Lung microvascular endothelial cell (primary cell): ENCODE measurements around the gene CHST12. TPM values are rescaled to one million over a fixed set of nuclear protein-coding genes. Genes with fewer than 3 reads are reported as not detected.
"Not testable (repeated sequence)": the region's sequence is repeated elsewhere in the genome, so short reads cannot be mapped to it uniquely, and the experiment has no call there.

Experiments
- DNase-seq, 2 donors: peaks; one replicate each; pipeline versions ENCODE4 v3.0.0 to v3.0.0-alpha.2; 2010; ENCODE audit warnings: low read depth in 2 of 2
- total RNA-seq: library from RNA; depleted of rRNA; stranded (reverse); fragments of >200 nt; gene quantifications from 2 replicates; pipeline ENCODE4 v1.2.1, GENCODE V29; 2014

CHST12 gene
- total RNA-seq, 1 donor from 2014 or later = 3.8 TPM

DNA sequence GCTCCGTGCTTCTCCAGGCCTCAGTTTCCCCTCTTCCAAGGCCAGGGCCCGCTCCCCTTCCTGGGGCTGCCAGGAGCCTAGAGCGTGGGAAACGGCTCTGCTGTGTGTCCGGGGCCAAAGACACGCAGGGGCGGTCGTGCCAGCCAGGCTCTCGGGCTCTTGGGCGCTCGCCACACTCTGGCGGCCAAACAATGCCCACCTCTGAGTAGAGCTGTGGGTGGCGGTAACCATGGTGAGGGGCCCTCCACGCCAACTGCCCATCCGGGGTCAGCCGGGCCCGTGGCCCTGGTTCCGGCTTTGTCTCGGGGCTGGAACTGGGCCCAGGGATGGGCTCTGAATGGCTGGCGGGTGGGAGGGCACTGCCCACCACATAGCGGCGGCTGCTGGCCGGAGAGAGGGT lies 56.8 kb downstream of the CHST12 start:
- no peak for DNase-seq

DNA sequence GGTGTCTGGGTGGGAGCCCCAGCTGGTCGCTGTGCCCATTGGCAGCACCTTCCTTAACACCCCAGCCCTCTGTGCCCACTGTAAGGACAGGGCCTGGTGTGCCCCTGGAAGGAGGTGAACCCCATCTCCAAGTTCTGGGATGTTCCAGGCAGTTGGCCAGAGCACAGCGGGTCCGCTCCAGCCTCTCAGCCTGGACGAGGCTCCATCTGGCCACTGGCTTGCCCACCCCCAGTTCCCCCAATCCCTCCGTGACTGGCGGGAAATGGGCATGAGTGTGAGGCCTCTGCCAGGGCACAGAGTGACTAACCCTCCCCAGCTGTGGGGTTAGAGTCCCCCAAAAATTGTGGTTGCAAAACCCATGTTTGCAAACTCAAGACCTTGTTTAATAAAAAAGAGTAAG lies 57.2 kb downstream of the CHST12 start:
- DNase-seq = no peak

GRCh38 chr7:2461268-2462026 lies 58.0 kb downstream of the CHST12 start:
- DNase-seq = no peak

GRCh38 chr7:2462731-2463130 lies 59.3 kb downstream of the CHST12 start:
- no peak for DNase-seq

GRCh38 chr7:2465928-2466327 lies 62.5 kb downstream of the CHST12 start:
- DNase-seq = no peak

- DNase-seq = no peak
Measured at GRCh38 chr7:2466675-2467074, 63.3 kb downstream of the CHST12 start.

- DNase-seq = no peak
Measured at GRCh38 chr7:2468227-2468626, 64.8 kb downstream of the CHST12 start.

DNA sequence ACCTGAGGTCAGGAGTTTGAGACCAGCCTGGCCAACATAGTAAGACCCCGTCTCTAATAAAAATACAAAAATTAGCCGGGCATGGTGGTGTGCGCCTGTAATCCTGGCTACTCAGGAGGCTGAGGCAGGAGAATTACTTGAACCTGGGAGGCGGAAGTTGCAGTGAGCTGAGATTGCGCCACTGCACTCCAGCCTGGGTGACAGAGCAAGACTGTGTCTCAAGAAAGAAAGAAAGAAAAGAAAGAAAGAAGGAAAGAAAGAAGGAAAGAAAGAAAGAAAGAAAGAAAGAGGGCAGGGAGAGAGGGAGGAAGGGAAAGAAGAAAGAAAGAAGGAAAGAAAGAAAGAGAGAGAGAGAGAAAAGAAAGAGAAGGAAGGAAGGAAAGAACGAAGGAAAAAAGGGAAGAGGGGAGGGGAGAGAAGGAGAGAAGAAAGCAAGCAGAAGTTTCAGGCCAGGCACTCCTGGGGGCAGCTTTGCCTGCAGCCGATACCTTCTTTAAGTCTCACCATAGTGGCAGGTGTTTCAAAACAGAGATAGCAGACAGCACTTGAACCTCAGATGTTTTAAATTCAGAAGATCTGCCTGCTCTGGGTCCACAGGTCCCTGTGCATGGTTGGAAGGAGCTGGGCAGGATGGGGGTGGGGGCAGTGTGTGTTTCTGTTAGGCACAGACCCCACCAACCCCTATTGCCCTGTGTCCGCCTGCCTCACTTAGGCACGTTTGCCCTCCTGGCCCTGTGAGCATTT lies 66.2 kb downstream of the CHST12 start:
- DNase-seq = not testable (repeated sequence)

DNA sequence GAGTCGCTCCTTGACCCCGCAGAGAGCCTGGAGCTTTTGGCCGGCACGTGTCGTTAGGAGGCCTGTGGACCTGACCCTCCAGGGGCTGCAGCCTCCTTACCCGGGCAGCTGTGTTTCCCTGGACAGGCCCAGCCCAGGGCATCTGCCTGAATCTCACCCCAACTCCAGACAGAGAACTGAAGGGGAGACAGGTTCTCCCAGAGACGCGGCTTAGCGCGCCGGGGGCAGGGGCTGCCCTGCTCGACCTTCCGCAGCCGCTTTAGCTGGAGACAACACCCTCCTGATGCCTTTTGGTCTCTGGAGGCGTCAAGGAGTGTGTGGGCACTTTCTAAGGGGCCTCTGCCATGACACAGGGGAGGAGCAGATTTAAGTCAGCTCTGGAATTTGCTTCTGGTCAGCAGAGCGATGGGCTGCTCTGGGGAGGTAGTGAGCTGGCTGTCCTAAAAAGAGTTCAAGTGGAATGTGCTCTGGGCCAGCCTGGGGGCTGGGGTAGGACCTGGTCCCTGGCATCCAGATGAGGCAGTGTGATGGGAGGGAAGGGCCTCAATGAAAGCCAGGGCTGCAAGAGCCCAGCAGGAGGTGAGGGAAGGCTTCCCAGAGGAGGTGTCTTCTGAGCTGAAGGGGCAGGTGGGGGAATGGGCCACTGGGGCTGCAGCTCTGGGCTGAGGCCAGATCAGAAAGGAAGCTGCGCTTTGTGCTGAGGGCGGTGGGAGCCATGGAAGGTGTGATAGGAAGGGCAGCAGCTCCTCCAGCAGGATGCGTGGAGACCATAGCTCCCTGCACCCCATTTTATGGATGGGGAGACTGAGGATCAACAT lies 67.0 kb downstream of the CHST12 start:
- no peak for DNase-seq

GRCh38 chr7:2471022-2471329 lies 67.6 kb downstream of the CHST12 start:
- peak in 1 of 2 donors; percentile 31 for DNase-seq

GRCh38 chr7:2471396-2471795 lies 68.0 kb downstream of the CHST12 start:
- DNase-seq = peak; percentile 54 to 78

DNA sequence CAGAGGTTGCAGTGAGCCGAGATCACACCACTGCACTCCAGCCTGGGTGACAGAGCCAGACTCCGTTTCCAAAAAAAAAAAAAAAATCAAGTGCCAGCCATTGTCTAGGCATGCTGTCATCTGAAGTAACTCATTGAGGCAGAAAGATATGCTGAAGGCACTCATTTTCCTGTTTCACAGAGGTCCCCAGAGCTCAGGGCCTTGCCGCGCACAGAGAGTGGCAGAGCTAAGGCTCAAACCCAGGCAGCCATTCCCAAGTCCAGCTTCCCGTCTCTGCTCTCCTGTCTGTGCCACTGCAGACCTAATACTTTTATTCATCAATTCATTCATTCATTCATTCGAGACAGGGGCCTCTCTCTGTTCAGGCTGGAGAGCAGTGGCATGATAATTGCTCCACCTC lies 69.3 kb downstream of the CHST12 start:
- DNase-seq = no peak

DNA sequence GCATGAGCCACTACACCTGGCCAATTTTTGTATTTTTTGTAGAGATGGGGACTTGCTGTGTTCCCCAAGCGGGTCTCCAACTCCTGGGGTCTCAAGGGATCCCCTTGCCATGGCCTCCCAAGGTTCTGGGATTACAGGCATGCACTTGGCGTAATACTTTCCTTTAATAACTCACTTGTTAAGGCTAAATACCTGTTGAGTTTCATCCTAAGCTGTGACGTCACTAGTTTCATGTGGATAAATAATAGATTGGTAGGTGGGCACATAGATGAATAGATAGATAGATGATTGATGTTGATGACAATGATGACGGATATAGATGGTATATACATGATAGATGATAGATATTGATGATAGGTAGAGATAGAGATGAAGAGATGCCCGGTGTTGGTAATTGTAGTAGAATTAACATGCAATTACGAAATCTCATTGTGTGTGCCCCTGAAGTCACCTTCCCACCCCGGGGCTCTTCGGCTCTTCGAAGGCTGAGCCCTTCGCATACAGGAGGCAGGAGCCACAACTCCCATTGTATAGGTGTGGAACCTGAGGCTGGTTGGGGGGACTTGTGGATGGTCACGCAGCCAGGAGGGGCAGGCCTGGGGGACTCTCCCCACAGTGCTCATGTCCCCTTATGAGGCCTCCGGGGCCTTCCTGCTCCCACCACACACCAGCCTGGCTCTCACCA lies 70.2 kb downstream of the CHST12 start:
- no peak for DNase-seq

GRCh38 chr7:2474224-2474623 lies 70.8 kb downstream of the CHST12 start:
- DNase-seq = no peak

DNA sequence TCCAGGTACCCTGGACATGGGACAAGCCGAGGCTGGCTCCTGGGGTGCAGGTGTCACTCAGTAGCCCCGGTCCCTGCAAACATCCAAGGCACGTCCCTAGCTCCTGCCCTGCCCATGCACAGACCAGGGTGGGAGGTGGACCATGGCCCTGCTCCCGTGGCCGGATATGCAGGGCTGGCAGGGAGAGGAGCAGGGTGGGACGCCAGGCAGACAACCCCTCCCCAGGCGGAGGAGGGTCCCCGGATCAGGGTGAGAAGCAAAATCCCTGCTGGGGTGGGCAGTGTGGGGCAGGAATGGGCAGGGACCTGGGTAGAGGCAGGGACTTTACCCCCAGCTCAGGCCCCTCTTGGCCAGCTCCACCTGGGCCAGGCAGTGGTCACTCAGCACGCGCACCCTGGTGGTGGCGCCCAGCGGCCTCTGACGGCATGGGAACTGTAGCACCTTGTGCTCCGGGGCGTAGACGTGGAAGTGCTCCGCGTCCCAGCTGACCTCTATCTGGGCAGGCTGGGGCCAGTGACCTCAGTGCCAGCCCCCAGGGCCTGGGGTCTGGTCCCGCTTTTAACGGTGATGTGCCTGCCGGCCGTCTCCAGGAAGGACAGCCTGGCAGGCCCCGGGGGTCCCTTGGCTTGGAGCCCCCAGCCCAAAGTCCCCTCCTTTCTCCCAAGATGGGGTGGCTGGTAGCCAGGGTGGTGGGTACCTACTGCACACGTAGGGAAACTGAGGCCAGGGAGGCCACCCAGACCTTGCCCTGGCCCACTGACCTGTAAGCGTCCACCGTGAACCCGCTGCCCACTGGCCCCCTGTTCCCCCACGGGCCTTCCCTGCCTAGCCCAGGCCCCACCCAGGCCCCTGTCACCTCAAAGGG lies 71.6 kb downstream of the CHST12 start:
- no peak for DNase-seq

GRCh38 chr7:2475678-2476015 lies 72.2 kb downstream of the CHST12 start:
- DNase-seq = no peak

DNA sequence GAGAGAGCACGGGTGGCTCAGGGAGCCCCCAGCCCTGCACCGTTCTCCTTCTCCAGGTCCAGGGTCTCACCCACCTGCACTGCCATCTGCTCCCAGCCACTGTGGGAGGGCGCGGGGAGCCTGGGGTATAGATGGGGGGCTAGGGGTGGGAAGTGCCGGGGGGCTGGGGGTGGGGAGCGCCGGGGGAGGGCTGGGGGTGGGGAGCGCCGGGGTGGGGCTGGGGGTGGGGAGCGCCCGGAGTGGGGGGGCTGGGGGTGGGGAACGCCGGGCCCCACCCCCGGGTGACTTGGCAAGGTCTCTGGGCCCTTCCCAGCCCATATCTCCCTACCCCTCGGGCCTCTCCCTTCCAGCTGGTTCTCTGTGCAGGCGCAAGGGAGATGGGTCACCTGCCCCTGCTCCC lies 72.9 kb downstream of the CHST12 start, which contains the start of gene GRIFIN:
Gene GRIFIN, minus strand, starts transcription at position 101 of the 400 bp plus-strand sequence. Its CDS starts 15 bp downstream, at position 86.
- no peak for DNase-seq

DNA sequence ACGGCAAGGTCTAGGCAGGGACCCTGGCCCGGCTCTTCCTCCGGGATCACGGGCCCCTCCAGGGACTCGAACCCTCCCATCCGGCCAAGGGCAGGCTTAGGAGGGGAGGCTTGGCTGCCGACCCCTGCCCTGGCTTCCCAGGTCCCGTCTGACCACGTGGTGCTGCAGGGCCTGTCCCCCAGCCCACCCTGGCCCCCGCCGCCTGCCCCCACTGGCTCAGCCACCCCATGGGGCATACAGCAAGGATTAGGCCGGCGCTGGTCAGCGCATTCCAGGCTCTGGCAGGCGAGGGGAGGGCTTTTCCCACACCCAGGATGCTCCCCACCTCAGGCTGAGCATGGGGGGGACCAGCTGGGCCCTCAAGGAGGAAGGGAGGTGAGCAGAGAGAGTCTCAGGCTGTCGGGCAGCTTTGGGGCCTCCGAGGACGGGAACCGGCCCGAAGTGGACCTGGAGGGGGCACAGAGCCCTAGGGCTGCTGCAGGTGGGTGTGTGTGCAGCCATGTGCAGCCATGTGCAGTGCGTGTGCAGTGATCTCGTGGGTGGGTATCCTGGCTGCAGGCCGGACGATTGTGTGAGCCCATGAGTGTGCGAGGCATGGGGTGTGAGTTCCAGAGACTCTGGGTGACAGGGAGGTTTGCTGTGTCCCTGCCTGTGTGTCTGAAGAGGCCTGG lies 73.5 kb downstream of the CHST12 start:
- no peak for DNase-seq

GRCh38 chr7:2477447-2478398 lies 74.3 kb downstream of the CHST12 start:
- peak; percentile 65 to 81 for DNase-seq
